NB4 (cell line): ENCODE data around the gene CACNA2D4.

Experiments
- DNase-seq: peaks from one replicate; pipeline ENCODE4 v3.0.0; 2010; ENCODE audit warnings: low read depth
- H3K4me3 ChIP-seq: one replicate; pipeline ENCODE4 v1.5.1; 2011; ENCODE audit warnings: mild to moderate bottlenecking, low read depth, low read length, moderate library complexity
- MAX ChIP-seq: IDR thresholded peaks from 2 replicates; pipeline ENCODE4 v1.6.1; 2011; ENCODE audit warnings: low read depth, low read length
- MYC ChIP-seq: IDR thresholded peaks from 2 replicates; pipeline ENCODE4 v1.6.1; 2011; ENCODE audit warnings: low read depth, low read length
- POLR2A ChIP-seq: IDR thresholded peaks from 2 replicates; pipeline ENCODE4 v1.6.1; 2011; ENCODE audit warnings: mild to moderate bottlenecking; ENCODE audit not compliant: insufficient read length; ENCODE audit errors: extremely low read depth
- TF ChIP-seq, protein P1 (sequence below): IDR thresholded peaks from one replicate; pipeline ENCODE4 v1.5.1; 2012; ENCODE audit warnings: low read depth, low read length

CACNA2D4 gene

GRCh38 chr12:1877169-1877878 is 41.1 kb downstream of the CACNA2D4 start:
- TF ChIP-seq, protein P1, sequence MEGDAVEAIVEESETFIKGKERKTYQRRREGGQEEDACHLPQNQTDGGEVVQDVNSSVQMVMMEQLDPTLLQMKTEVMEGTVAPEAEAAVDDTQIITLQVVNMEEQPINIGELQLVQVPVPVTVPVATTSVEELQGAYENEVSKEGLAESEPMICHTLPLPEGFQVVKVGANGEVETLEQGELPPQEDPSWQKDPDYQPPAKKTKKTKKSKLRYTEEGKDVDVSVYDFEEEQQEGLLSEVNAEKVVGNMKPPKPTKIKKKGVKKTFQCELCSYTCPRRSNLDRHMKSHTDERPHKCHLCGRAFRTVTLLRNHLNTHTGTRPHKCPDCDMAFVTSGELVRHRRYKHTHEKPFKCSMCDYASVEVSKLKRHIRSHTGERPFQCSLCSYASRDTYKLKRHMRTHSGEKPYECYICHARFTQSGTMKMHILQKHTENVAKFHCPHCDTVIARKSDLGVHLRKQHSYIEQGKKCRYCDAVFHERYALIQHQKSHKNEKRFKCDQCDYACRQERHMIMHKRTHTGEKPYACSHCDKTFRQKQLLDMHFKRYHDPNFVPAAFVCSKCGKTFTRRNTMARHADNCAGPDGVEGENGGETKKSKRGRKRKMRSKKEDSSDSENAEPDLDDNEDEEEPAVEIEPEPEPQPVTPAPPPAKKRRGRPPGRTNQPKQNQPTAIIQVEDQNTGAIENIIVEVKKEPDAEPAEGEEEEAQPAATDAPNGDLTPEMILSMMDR: no peak
- TF ChIP-seq POLR2A: no peak
- TF ChIP-seq MYC: no peak
- TF ChIP-seq MAX: no peak
- no peak for DNase-seq
- H3K4me3 ChIP-seq: no peak overlapping the region

DNA sequence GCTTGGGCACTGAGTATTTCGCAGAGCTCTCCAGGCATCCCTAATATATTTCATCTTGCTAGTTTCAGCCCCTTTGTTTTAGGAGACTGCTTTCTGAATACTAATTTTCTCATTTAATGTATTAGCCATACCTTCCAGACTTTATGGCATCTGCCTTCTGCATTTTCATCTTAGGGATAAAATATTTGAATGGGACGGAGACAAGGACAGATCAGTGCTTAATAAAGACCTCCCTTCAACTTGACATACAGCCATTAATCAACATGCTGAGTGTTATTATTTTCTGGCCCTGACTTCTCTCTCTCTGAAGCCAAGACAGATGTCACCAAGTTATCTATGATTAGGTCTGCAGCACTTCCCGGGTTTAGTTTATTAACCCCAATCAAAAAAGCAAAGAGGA is 42.4 kb downstream of the CACNA2D4 start:
- DNase-seq: no peak
- TF ChIP-seq POLR2A (no peak), MAX (no peak), MYC (no peak)
- TF ChIP-seq, protein P1: no peak
- H3K4me3 ChIP-seq: no peak overlapping the region

DNA sequence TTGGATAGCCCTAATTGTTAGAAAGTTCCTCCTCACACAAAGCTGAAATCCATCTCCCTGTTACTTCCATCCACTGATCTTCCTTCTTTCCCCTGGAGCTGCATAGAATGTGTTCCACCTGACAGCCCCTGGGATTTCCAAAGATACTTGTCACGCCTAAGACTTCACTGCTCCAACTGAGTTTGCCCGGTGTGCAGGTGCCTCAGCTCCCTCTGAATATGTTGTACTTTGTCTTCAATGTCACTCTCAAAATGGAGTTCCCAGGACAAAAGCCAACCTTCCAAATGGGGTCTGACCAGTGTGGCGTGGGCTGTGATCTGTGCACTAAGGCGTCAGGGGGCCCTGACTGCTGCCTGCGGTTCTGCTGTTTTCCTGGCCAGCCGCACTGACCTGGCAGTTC is 42.8 kb downstream of the CACNA2D4 start:
- H3K4me3 ChIP-seq: no peak overlapping the region
- no peak for DNase-seq
- TF ChIP-seq POLR2A: no peak
- no peak for TF ChIP-seq MAX
- no peak for TF ChIP-seq MYC
- TF ChIP-seq, protein P1: no peak

DNA sequence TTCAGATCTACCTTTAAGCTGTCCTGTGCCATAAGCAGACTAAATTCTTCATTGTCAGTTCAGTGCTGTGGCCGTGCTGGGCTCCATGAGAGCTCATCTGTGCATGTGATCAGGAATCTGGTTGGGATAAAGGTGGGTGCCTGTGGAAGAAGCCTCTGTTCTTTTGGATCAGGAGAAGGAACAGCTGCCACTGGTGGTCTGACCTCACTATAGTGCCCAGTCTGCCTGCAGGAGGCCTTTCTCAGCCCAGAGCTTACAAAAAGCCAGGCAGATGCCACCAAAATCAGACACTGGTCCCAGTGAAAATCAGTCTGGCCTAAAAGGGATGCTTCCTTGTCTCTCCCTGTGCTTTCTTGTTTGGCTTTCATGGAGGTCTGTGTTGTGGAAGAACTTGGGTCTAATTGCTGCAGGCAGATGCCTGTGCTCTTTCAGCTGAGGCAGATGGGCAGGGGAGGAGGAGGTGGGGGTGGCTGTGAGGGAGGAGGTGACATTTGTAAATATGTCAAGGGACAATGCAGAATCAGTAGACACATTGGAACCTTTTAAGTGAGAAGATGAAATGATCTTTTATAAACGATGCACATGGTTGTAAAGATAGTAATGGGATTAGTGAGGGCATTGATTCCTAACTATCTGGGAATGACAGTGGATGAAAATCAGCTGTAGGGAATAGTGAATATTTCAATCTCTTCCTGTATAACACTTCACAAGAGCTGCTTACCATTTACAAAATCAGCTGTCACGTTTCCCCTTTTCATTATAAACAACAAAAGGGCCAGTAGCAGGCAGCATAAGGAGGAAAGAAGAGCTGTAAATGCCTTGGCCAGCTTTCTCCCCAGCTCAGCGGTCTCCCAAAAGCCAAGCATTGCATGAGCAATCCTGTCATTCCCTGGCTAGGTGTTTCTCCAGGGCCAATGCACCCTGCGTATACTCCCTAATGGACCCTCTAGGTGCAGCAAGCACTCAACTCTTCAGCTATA is 44.6 kb downstream of the CACNA2D4 start:
- no peak overlapping the region for H3K4me3 ChIP-seq
- DNase-seq: no peak
- TF ChIP-seq MYC: no peak
- TF ChIP-seq POLR2A: no peak
- TF ChIP-seq MAX: no peak
- TF ChIP-seq, protein P1: no peak

DNA sequence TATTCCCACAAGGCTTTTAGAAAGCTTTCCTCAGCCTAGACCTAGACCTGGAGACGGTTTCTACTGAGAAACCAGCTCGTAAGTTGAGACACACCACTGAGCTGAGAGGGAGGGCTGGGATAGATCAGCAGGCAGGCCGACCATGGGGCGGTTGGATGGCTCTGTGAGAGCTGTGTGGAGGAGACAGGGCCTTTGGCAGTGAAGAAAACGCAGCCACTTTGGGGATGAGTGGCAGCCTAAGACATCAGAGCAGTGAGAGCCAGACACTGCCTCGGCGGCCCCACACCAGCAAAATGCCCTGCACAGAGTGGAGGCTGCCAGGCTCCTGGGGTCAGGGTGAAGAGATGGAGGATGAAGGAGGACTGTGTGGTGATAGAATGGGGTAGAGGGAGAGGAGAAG is 46.0 kb downstream of the CACNA2D4 start:
- DNase-seq: no peak
- H3K4me3 ChIP-seq: no peak overlapping the region
- TF ChIP-seq, protein P1: no peak
- TF ChIP-seq MAX: no peak
- TF ChIP-seq POLR2A: no peak
- no peak for TF ChIP-seq MYC
